GM18517 (cell line): Measurements from ENCODE around the gene PDHA1.
A peak's percentile ranks its signal among the peaks of the same experiment; 100 is the strongest.

ENCODE experiments used
- ATAC-seq: cut with Tn5 transposase; IDR thresholded peaks from one replicate; pipeline ENCODE4 v1.9.1; 2021; ENCODE audit warnings: mild to moderate bottlenecking, moderate library complexity; ENCODE audit not compliant: unreplicated experiment

The PDHA1 gene

DNA sequence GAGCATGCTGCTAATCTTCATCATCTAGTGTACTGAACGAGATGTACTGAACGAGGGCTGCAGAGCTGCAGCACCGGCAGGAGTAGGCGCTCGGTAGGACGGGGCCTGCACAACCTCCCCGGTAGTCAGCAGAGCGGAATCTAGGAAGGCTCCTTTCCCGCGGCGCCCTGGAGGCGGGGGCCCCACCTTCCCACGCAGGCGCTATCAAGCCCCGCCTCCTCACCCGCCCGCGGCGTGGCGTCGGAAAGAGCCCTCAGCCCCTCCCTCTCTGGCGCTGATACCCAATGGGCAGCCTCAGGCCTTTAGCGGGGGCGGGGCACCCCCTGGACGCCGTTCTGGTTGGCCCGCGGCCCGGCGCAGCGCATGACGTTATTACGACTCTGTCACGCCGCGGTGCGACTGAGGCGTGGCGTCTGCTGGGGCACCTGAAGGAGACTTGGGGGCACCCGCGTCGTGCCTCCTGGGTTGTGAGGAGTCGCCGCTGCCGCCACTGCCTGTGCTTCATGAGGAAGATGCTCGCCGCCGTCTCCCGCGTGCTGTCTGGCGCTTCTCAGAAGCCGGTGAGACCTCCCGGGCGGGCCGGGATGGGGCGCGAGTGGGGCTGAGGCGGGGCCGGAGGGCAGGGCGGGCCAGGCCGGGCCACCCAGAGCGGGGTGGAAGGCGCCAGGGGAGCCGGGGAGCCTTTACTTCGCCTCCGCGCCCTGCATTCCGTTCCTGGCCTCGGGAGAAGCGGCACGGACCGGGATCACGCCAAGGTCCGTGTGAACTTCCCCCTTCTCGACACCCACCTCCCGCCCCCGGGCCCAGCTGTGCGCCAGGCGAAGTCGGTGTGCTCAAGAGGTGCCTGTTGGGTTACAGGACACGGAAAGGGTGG lies at the start of gene PDHA1:
Gene PDHA1, plus strand, starts transcription at position 393 of the 874 bp plus-strand sequence. Its CDS starts 111 bp downstream, at position 504.
- peak; percentile 97 for ATAC-seq

GRCh38 chrX:19303256-19303880 lies 40.4 kb upstream of the PDHA1 start:
- ATAC-seq, result no peak

DNA sequence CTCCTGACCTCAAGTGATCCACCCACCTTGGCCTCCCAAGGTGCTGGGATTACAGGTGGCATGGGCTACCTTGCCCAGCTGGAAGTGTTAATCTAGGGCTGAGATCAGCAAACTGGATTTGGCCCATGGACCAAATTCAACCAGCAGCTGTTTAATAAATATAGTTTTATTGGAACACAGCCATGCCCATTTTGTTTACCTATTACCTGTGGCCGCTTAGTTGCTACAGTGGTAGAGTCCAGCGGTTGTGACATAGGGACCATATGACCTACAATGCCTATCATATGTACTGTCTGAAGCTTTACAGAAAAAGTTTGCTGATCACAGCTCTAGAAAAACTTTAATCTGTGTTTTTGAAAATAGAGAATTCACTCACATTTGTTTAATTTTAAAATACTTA lies 17.2 kb upstream of the PDHA1 start:
- no peak for ATAC-seq

- ATAC-seq, result no peak
These were observed 11.9 kb upstream of the PDHA1 start for GRCh38 chrX:19331831-19332230.

DNA sequence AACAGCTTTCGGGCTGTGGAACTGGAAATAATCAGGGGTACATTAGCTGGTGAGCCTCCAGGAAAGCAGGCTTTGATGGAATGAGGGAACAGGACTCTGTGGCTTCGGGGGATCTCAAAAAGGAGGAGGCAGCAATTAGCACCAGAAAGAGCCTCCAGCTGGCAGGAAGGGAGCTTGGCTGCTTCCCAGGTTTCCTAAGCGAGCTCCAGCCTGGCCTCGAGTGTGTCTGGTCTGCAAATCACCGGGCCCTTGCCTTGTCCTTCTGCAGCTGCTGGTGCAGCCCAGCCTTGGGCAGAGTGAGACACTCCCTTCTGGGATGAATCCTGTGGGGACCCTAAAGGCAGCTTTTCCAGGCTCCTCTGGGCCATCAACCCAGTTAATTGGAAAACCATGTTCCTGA lies 10.7 kb upstream of the PDHA1 start:
- ATAC-seq, result no peak

- ATAC-seq, result no peak
These were observed 8.6 kb upstream of the PDHA1 start for GRCh38 chrX:19334945-19335626.

- ATAC-seq, result no peak
These were observed 1.3 kb upstream of the PDHA1 start for GRCh38 chrX:19342331-19342906.

GRCh38 chrX:19343085-19343534 lies 617 bp upstream of the PDHA1 start:
- no peak for ATAC-seq

DNA sequence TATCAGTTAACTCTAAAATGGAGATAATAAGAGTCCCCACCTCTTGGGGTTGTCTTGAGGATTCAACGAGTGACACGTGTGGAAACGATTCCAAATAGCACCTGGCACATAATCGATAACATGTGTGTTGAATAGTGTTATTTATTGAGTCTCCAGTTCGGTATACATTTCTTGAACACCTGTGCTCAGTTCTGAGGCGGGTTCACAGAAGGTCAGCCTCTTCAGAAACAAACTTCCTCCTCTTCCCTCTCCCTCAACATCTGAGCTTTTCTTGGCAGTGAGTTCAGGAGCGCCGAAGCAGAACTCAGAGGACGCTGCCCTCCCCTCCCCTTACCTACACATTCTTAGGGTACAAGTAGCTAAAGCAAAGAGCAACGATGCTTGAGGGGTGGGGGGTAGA lies 934 bp downstream of the PDHA1 start:
- no peak for ATAC-seq

DNA sequence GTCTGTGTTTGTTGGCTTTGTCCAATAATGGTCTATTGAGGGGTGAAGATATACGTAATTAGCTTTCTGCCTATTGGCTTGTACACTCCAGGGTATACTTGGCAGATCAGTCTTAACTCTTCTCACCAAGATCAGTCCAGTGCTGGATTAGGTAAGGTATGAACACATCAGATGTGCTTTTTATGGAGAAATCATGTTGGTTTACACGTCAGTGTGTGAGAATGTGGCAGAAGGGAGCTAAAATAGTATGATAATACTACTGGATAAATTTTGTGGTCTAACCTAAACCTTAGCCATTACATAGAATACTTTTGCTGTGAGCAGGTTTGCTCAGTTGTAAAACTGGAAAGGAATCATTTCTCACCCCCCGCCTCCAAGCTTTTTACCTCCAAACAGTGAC lies 4.2 kb downstream of the PDHA1 start:
- no peak for ATAC-seq

GRCh38 chrX:19349264-19349663 lies 5.5 kb downstream of the PDHA1 start:
- no peak for ATAC-seq

DNA sequence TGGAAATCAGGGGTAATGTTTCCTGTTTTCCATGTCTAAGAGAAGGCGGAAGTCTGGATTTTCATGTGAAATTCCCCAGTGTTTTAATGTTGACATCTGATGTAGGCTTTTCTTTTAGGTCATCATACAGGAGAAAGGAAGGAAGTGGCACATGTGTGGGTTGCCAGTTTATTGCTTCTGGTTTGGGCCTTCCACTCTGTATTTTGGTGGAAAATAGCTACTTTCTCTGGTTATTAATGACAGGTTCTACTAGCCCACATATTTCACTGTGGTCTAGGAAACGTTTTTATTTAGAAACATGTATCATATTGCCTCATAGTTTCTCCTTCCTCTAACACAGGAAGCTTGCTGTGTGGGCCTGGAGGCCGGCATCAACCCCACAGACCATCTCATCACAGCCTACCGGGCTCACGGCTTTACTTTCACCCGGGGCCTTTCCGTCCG lies 7.2 kb downstream of the PDHA1 start:
- ATAC-seq, result peak; percentile 80

DNA sequence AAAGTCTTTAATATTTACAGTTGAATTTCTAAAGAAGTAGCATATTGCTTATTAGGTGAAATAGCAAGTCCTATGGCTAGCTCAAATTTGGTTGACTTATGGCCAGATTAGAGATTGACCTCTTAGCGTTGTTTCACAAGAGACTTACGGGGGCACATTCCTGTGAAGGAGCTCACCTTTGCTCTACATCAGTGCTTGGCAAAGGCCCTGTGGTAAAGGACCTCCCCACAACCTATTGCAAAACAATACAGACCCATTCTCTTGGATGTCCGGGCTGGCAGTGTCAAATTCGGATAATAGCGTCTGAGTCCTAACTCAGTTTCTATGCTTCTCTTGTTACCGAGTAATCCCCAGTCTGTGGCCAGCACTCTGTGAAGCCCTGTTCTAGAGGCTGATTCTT lies 10.9 kb downstream of the PDHA1 start:
- ATAC-seq, result no peak

DNA sequence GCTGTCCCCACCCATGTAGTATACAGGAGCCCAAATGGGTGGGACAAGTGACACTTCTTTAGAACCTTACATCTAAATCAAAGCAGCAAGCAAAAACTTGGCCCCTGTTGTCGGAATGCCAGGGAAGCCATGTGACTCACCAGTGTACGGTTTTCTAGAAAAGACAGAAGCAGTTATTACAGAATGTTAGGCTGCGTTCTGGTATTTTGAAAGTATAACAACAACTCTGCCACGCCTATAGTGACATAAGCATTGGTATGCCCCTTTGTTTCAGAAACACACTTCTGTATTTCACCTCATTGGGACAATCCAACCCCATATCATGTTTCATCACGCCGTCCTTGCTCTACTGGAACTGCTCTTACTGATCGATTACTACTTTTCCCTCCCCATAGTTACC lies 14.8 kb downstream of the PDHA1 start:
- no peak for ATAC-seq

- ATAC-seq, result no peak
These were observed 17.2 kb downstream of the PDHA1 start for GRCh38 chrX:19360903-19361302.

DNA sequence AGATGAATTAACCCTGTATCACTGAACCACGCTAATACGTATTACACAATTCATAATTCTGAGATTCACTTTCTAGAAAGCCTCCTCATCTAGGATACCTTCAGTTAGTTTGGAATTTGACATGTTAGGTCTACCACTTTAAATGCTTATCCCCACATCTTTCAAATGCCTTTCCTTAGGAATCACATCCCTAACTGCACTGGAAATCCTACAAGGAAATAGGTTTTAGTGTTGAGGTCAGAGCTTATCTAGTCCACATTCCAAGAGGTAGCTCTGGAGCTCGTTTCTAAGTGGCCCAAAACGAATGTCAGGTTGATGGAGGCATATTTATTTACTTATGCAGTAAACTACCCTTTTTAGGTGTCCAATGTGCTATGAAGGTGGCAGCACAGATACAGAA lies 18.0 kb downstream of the PDHA1 start:
- ATAC-seq, result no peak

GRCh38 chrX:19368576-19368975 lies 24.8 kb downstream of the PDHA1 start:
- no peak for ATAC-seq

DNA sequence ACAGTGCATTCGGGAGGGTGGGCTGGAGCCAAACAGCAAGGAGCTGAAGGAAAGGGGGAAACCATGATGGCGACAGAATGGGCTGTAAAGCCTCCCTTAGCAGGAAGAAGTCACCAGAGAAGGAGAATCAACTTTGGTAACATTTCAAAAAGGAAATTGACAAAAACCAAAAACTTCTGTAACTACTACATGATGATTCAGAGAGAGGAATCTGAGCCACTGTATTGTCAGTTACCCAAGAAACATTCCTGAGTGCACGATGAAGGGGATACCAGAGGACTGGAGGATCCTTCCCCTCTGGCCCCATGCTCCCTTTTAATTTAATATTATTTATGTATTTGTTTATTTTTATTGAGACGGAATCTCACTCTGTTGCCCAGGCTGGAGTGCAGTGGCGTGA lies 26.3 kb downstream of the PDHA1 start:
- ATAC-seq, result no peak

DNA sequence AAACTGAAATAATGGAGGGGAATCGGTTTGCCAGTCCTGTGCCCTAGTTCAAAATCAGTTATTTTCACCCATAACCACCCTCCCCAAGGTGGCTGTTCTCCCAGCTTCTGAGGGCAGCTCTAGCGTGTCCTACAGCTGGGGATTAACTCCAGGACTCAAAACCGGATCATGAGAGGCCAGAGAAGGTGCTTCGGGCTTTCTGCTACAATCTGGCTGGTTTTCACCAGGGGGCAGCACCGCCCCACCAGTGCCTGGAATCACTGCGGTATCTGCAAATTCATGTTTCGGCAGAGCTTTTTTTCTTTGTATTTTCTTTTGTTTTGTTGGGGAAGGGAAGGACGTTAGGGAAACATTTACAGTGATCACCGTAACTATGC lies 28.4 kb downstream of the PDHA1 start:
- peak; percentile 63 for ATAC-seq

DNA sequence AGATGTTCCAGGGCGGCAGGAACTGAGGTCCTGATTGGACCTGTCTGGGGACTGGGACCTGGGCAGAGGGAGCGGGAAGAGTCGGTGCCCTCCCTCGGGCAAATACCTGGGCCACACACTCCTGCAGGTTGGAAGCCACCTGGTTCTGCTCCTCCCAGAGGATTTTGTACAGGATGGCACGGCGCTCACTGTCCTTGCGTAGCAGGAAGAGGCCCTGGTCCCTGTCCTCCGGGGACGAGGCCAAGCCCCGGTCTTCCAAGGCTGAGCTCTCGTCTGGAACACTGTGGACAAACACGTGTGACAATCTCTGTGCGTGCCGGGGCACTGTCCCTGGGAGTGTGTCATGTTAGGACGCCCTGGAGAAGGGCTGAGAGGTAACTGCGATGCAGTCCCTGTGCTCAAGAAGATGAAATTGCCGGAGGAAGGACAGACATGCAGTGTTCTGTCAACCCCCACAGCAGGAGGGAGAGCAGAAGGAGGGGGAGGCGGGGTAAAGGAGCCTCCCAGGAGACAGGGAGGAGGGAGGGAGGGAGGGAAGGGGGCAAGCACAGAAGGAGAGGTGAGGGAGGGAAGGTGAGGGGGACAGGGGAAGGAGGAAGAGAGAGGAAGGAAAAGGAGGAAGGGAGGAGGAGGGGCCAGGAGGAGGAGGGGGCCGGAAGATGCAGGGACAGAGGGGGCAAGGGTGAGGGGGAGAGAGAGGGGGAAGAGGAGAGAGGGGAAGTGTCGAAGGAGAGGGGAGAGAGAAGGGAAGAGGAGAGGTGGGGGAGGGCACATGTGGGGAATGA lies 29.0 kb downstream of the PDHA1 start:
- ATAC-seq, result peak; percentile 23
